ENCODE results near the gene ZDHHC17. TPM values are rescaled to one million over a fixed set of nuclear protein-coding genes. Genes with fewer than 3 reads are reported as not detected.

ZDHHC17 gene
- total and polyA plus RNA-seq, 4 donors, result 12.0 to 139 (median 21.8) TPM

DNA sequence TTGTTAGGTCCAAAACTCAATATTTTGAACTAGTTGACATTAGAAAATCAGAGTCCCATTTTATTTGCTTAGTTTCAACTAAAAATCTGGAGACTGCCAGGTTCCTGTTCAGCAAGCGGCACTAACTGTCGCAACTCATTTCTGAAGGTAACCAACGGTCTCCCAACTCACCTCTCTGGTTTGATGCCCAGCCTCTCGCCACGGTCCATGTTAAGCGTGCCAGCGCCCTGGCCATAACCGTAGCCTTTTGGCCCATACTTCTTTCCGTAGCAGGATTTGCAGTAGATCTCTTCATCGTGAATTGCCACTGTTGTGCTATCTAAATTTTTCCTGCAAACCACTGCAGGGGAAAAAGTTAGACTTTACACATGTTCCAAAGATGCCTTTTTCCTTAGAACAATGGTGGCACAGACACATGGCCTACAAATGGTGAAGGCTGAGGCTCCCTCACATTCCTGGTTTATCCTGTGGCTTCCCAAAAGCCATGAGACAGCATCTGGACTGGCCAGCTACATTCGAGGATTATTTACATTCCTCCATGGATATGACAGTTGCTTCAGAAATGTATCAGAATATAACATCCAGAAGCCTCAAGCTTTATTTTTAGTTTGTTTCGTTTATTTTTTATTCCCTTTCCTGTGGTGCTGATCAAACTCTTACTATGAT, 99.2 kb downstream of the ZDHHC17 start:
- Histone ChIP-seq H3K27me3 (ENCODE audit: control insufficient read depth in 3 of 3, insufficient read depth in 3 of 3, low read length in 2 of 3) (no peaks in the 10 kb centered on the region), H3K27ac (ENCODE audit: low read depth in 1 of 2, low read length in 1 of 2) (no peak overlapping the region), H3K4me1 (ENCODE audit: control insufficient read depth in 5 of 5, insufficient read depth in 5 of 5, low read length in 5 of 5) (no peaks in the 10 kb centered on the region), H3K9ac (ENCODE audit: insufficient read depth in 1 of 2, low read length in 2 of 2) (no peak overlapping the region), H3K4me3 (no peak overlapping the region), H3K36me3 (ENCODE audit: control insufficient read depth in 4 of 4, insufficient read depth in 4 of 4, low read length in 4 of 4) (peaks cover 0 to 11% (median 2%) of the 10 kb centered on the region in 4 donors), H3K9me3 (ENCODE audit: control insufficient read depth in 4 of 4, insufficient read depth in 3 of 4, low read length in 3 of 4) (no peaks in the 10 kb centered on the region)
- ATAC-seq (ENCODE audit: insufficient read depth, low FRiP score) (no peak), DNase-seq (no peak)
- TF ChIP-seq, protein P1, sequence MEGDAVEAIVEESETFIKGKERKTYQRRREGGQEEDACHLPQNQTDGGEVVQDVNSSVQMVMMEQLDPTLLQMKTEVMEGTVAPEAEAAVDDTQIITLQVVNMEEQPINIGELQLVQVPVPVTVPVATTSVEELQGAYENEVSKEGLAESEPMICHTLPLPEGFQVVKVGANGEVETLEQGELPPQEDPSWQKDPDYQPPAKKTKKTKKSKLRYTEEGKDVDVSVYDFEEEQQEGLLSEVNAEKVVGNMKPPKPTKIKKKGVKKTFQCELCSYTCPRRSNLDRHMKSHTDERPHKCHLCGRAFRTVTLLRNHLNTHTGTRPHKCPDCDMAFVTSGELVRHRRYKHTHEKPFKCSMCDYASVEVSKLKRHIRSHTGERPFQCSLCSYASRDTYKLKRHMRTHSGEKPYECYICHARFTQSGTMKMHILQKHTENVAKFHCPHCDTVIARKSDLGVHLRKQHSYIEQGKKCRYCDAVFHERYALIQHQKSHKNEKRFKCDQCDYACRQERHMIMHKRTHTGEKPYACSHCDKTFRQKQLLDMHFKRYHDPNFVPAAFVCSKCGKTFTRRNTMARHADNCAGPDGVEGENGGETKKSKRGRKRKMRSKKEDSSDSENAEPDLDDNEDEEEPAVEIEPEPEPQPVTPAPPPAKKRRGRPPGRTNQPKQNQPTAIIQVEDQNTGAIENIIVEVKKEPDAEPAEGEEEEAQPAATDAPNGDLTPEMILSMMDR (IDR thresholded peaks at IDR 0.05; ENCODE audit: control extremely low read depth, extremely low read depth), result no peak
- WGBS, 2 donors, result 90 to 91% methylated on average over 12 of the region's 12 CpGs

DNA sequence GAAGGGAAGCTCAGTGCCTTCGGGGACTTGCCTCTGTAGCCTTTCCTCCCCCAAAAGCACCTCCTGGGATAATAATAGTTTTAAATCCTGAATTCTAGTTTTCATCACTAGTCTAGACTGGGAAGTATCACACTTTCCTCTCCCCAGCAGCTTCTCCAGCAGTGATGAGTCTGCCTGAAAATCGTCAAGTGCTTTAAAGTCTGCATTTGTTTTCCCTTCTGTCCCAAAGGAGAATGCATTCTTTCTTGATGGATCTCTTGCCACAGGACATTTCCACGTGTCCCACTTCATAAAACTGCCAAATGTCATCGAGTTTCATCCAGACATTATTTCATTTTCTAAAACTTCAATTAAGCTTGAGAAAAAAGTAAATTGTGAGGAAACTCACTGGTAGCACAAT, 99.9 kb downstream of the ZDHHC17 start:
- Histone ChIP-seq H3K36me3 (ENCODE audit: control insufficient read depth in 4 of 4, insufficient read depth in 4 of 4, low read length in 4 of 4) (peaks cover 0 to 10% (median 2%) of the 10 kb centered on the region in 4 donors), H3K9ac (ENCODE audit: insufficient read depth in 1 of 2, low read length in 2 of 2) (no peak overlapping the region), H3K27me3 (ENCODE audit: control insufficient read depth in 3 of 3, insufficient read depth in 3 of 3, low read length in 2 of 3) (no peaks in the 10 kb centered on the region), H3K9me3 (ENCODE audit: control insufficient read depth in 4 of 4, insufficient read depth in 3 of 4, low read length in 3 of 4) (no peaks in the 10 kb centered on the region), H3K4me3 (no peak overlapping the region), H3K27ac (ENCODE audit: low read depth in 1 of 2, low read length in 1 of 2) (no peak overlapping the region), H3K4me1 (ENCODE audit: control insufficient read depth in 5 of 5, insufficient read depth in 5 of 5, low read length in 5 of 5) (no peaks in the 10 kb centered on the region)
- ATAC-seq (ENCODE audit: insufficient read depth, low FRiP score) (no peak), DNase-seq (no peak)
- TF ChIP-seq, protein P1 (IDR thresholded peaks at IDR 0.05; ENCODE audit: control extremely low read depth, extremely low read depth), result no peak
- WGBS, 2 donors, result 64 to 67% methylated on average over 4 of the region's 4 CpGs

DNA sequence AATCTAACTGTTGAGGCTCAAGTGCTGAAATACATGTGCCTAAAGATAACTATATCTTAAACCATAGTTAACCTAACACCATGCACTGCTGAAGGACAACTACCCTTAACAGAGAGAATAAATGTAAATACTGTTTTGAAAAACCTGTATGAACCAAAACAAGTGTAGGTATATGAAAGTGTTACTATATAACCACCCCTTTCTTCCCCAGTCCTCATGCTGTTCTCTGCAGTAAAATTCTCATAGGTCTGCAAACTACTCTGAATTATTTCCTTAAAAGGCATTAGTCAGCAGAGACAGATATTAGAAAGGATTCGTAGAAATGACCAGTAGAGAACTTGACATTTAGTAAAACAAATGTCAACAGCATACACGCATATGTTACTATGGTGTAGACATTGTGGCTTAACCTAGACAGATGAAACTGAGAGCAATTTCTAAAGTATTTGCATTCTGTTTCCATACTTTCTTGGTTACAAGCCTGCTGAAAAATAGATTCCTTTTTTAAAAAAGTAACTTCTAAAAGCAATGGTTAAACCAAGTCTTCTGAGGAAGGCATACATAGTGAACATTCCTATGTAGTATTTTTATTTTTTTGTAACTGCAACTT, 101.0 kb downstream of the ZDHHC17 start:
- ATAC-seq (ENCODE audit: insufficient read depth, low FRiP score) (no peak), DNase-seq (no peak)
- H3K4me3 ChIP-seq, result no peak overlapping the region
- H3K27ac ChIP-seq (ENCODE audit: low read depth in 1 of 2, low read length in 1 of 2), result no peak overlapping the region
- 74 to 92% methylated on average over 2 of the region's 2 CpGs for WGBS, 2 donors
- no peaks in the 10 kb centered on the region for H3K9me3 ChIP-seq (ENCODE audit: control insufficient read depth in 4 of 4, insufficient read depth in 3 of 4, low read length in 3 of 4)
- no peak overlapping the region for H3K9ac ChIP-seq (ENCODE audit: insufficient read depth in 1 of 2, low read length in 2 of 2)
- H3K27me3 ChIP-seq (ENCODE audit: control insufficient read depth in 3 of 3, insufficient read depth in 3 of 3, low read length in 2 of 3), result no peaks in the 10 kb centered on the region
- H3K4me1 ChIP-seq (ENCODE audit: control insufficient read depth in 5 of 5, insufficient read depth in 5 of 5, low read length in 5 of 5), result peaks cover 0 to 5% (median 0%) of the 10 kb centered on the region in 5 donors
- H3K36me3 ChIP-seq (ENCODE audit: control insufficient read depth in 4 of 4, insufficient read depth in 4 of 4, low read length in 4 of 4), result peaks cover 0 to 4% (median 0%) of the 10 kb centered on the region in 4 donors
- TF ChIP-seq, protein P1 (IDR thresholded peaks at IDR 0.05; ENCODE audit: control extremely low read depth, extremely low read depth), result no peak

Data from lung (tissue), 12 donors.